HG02981 (cell line): Measurements from ENCODE around the gene ZRANB3.
"Not testable (repeated sequence)": the region's sequence is repeated elsewhere in the genome, so short reads cannot be mapped to it uniquely, and the experiment has no call there.

ENCODE experiments used
- ATAC-seq: cut with Tn5 transposase; IDR thresholded peaks from one replicate; pipeline ENCODE4 v1.9.1; 2021; ENCODE audit warnings: mild to moderate bottlenecking, moderate library complexity; ENCODE audit not compliant: unreplicated experiment

Gene ZRANB3

GRCh38 chr2:135140606-135141005 lies 390.4 kb downstream of the ZRANB3 start:
- no peak for ATAC-seq

GRCh38 chr2:135132314-135132713 lies 398.7 kb downstream of the ZRANB3 start:
- no peak for ATAC-seq

- no peak for ATAC-seq
These were observed 400.3 kb downstream of the ZRANB3 start for GRCh38 chr2:135130751-135131150.

- no peak for ATAC-seq
These were observed 405.1 kb downstream of the ZRANB3 start for GRCh38 chr2:135125940-135126339.

- no peak for ATAC-seq
These were observed 405.8 kb downstream of the ZRANB3 start for GRCh38 chr2:135124924-135125886.

GRCh38 chr2:135121658-135122039 lies 409.4 kb downstream of the ZRANB3 start:
- ATAC-seq = not testable (repeated sequence)

GRCh38 chr2:135121016-135121657 lies 409.9 kb downstream of the ZRANB3 start:
- no peak for ATAC-seq

GRCh38 chr2:135119582-135119981 lies 411.4 kb downstream of the ZRANB3 start:
- ATAC-seq = no peak

- ATAC-seq = no peak
These were observed 417.7 kb downstream of the ZRANB3 start for GRCh38 chr2:135113322-135113721.

- not testable (repeated sequence) for ATAC-seq
These were observed 425.3 kb downstream of the ZRANB3 start for GRCh38 chr2:135105513-135106316.

GRCh38 chr2:135103843-135104242 lies 427.2 kb downstream of the ZRANB3 start:
- ATAC-seq = no peak

GRCh38 chr2:135099802-135100483 lies 431.1 kb downstream of the ZRANB3 start:
- ATAC-seq = no peak

- ATAC-seq = no peak
These were observed 433.3 kb downstream of the ZRANB3 start for GRCh38 chr2:135097532-135098231.

- no peak for ATAC-seq
These were observed 434.2 kb downstream of the ZRANB3 start for GRCh38 chr2:135096665-135097446.

GRCh38 chr2:135095591-135095990 lies 435.4 kb downstream of the ZRANB3 start:
- ATAC-seq = no peak

GRCh38 chr2:135094508-135094907 lies 436.5 kb downstream of the ZRANB3 start:
- no peak for ATAC-seq

- no peak for ATAC-seq
These were observed 437.2 kb downstream of the ZRANB3 start for GRCh38 chr2:135093670-135094330.

- no peak for ATAC-seq
These were observed 437.8 kb downstream of the ZRANB3 start for GRCh38 chr2:135093193-135093592.

- ATAC-seq = no peak
These were observed 439.3 kb downstream of the ZRANB3 start for GRCh38 chr2:135091681-135092080.
